Endothelial cell of umbilical vein (primary cell): ENCODE measurements around the gene LRTM2. TPM values are rescaled to one million over a fixed set of nuclear protein-coding genes. Genes with fewer than 3 reads are reported as not detected.

Experiments
- BruUV-seq: library from RNA; stranded (reverse); fragments of 400-500 nt; replicated peaks from 2 replicates; lab custom pipeline; 2021; lab: Mats Ljungman, UMichigan
- CTCF ChIA-PET: fragments of 300-600, 350-600 bp; sonication (Branson Sonifier 250); formaldehyde crosslinking; loops from one replicate; lab custom pipeline; 2021; ENCODE audit warnings: antibody characterized with exemption, inconsistent platforms; lab: Charles Lee
- POLR2A ChIA-PET: fragments of 300-600, 350-600 bp; sonication (Branson Sonifier 250); formaldehyde crosslinking; loops from one replicate; lab custom pipeline; 2021; ENCODE audit warnings: antibody characterized with exemption, inconsistent platforms; lab: Charles Lee
- DNase-seq: peaks from one replicate; pipeline ENCODE4 v3.0.0-alpha.2; 2011; ENCODE audit warnings: low read depth, low spot score
- FAIRE-seq: peaks from 2 replicates; lab custom pipeline; 2011; peaks lifted over from hg19 to GRCh38; lab: Jason Lieb, UNC
- H2AFZ ChIP-seq: 2 replicates; pipeline ENCODE4 v1.6.0; 2012; ENCODE audit warnings: low read depth, low read length, control low read depth, inconsistent platforms
- H3K27ac ChIP-seq: 2 replicates; pipeline ENCODE4 v1.5.1; 2011; ENCODE audit warnings: low read depth, mild to moderate bottlenecking, control low read depth, low read length, moderate library complexity; ENCODE audit not compliant: insufficient read depth
- H3K27me3 ChIP-seq, 2 experiments: 2 replicates each; pipeline versions ENCODE4 v1.6.0 to v1.6.1; 2011; ENCODE audit warnings: low read length in 2 of 2, mixed read lengths in 1 of 2; ENCODE audit not compliant: control insufficient read depth in 2 of 2, insufficient read depth in 2 of 2
- H3K36me3 ChIP-seq, 2 experiments: 2 replicates in 1 of 2; 3 replicates in 1 of 2; pipeline ENCODE4 v1.5.1; 2011; ENCODE audit warnings: low read length in 2 of 2, mild to moderate bottlenecking in 1 of 2, moderate library complexity in 1 of 2; ENCODE audit not compliant: control insufficient read depth in 2 of 2, insufficient read depth in 2 of 2; ENCODE audit errors: extremely low read depth in 1 of 2
- H3K4me1 ChIP-seq: 3 replicates; pipeline ENCODE4 v1.5.1; 2011; ENCODE audit warnings: mild to moderate bottlenecking, low read length; ENCODE audit not compliant: control insufficient read depth, insufficient read depth; ENCODE audit errors: extremely low read depth
- H3K4me2 ChIP-seq: 2 replicates; pipeline ENCODE4 v1.6.1; 2011; ENCODE audit warnings: low read length, control low read depth, mixed read lengths; ENCODE audit not compliant: insufficient read depth
- H3K4me3 ChIP-seq, 3 experiments: fragments of 200-600 bp in 1 of 3; sonication (generic), shearing (Covaris generic) in 1 of 3; replicated peaks in 1 of 3; 2 replicates each; pipeline ENCODE4 v1.5.1; 2011 to 2016; ENCODE audit warnings: control low read depth in 3 of 3, low read length in 3 of 3, mild to moderate bottlenecking in 2 of 3, inconsistent platforms in 1 of 3, low read depth in 1 of 3, moderate library complexity in 1 of 3; ENCODE audit not compliant: insufficient read depth in 1 of 3
- H3K79me2 ChIP-seq: 2 replicates; pipeline ENCODE4 v1.6.0; 2012; ENCODE audit warnings: low read length, inconsistent platforms; ENCODE audit not compliant: control insufficient read depth, insufficient read depth
- H3K9ac ChIP-seq: replicated peaks from 2 replicates; pipeline ENCODE3; 2011; ENCODE audit warnings: low read length, control low read depth; ENCODE audit not compliant: insufficient read depth; ENCODE audit errors: extremely low read depth
- H3K9me1 ChIP-seq: replicated peaks from 3 replicates; pipeline ENCODE4 v1.6.0; 2011; ENCODE audit warnings: mild to moderate bottlenecking, low read length; ENCODE audit not compliant: control insufficient read depth, insufficient read depth; ENCODE audit errors: extremely low read depth
- H3K9me3 ChIP-seq: replicated peaks from 2 replicates; pipeline ENCODE4 v1.5.1; 2012; ENCODE audit warnings: low read length, inconsistent platforms; ENCODE audit not compliant: control insufficient read depth, insufficient read depth
- H4K20me1 ChIP-seq: replicated peaks from 2 replicates; pipeline ENCODE3; 2011; ENCODE audit warnings: mild to moderate bottlenecking, low read length; ENCODE audit not compliant: control insufficient read depth, insufficient read depth; ENCODE audit errors: extremely low read depth
- EZH2 ChIP-seq: IDR thresholded peaks from 2 replicates; pipeline ENCODE4 v1.6.1; 2012; ENCODE audit warnings: borderline replicate concordance, low read depth, mild to moderate bottlenecking, moderate library complexity, low read length, inconsistent platforms; ENCODE audit not compliant: severe bottlenecking
- FOS ChIP-seq: IDR thresholded peaks from 2 replicates; pipeline ENCODE4 v1.6.1; 2011; ENCODE audit warnings: mild to moderate bottlenecking, low read length, moderate library complexity, borderline replicate concordance; ENCODE audit not compliant: insufficient read depth
- GATA2 ChIP-seq: IDR thresholded peaks from 2 replicates; pipeline ENCODE4 v1.7.0; 2011; ENCODE audit warnings: low read depth, mild to moderate bottlenecking, moderate library complexity, mixed read lengths, low read length; ENCODE audit not compliant: insufficient read length, insufficient read depth
- JUN ChIP-seq: IDR thresholded peaks from 2 replicates; pipeline ENCODE4 v1.6.1; 2011; ENCODE audit warnings: borderline replicate concordance, low read depth; ENCODE audit not compliant: insufficient read length, insufficient read depth
- MYC ChIP-seq: IDR thresholded peaks from one replicate; pipeline ENCODE4 v1.6.1; 2011; ENCODE audit warnings: mild to moderate bottlenecking, low read depth, low read length
- POLR2A ChIP-seq: IDR thresholded peaks from 2 replicates; pipeline ENCODE4 v1.6.1; 2012; ENCODE audit warnings: low read depth, mild to moderate bottlenecking, control low read depth, low read length
- POLR2AphosphoS5 ChIP-seq: IDR thresholded peaks from 2 replicates; pipeline ENCODE4 v1.6.1; 2012; ENCODE audit warnings: low read depth, mild to moderate bottlenecking, control low read depth, low read length, moderate library complexity; ENCODE audit not compliant: insufficient read depth
- dilution Hi-C: fragments of 300-500 bp; cut with MboI; formaldehyde crosslinking; loops from one replicate; pipeline ENCODE4 v1.15.0; 2019; ENCODE audit warnings: low sequenced_read_pairs; ENCODE audit not compliant: extremely low pct_ligation_motif_present
- intact Hi-C: fragments of 100-400 bp; cut with micrococcal nuclease; formaldehyde crosslinking; loops from one replicate; pipeline ENCODE4 v1.10.0; 2022
- polyA plus RNA-seq, 4 experiments: library from polyadenylated mRNA; depleted of rRNA in 3 of 4; stranded (reverse) in 3 of 4; unstranded in 1 of 4; fragments of >200 nt; gene quantifications; 2 replicates each; pipeline versions ENCODE4 v1.2.1 to v1.2.3, GENCODE V29; 2011 to 2012; ENCODE audit warnings: missing spikeins in 1 of 4
- total RNA-seq: library from RNA; stranded (reverse); gene quantifications from 2 replicates; pipeline ENCODE4 v1.2.3, GENCODE V29; 2021
- TF ChIP-seq, protein P1 (sequence below), 2 donors: IDR thresholded peaks; 1 replicate in 1 of 2; 2 replicates in 1 of 2; pipeline ENCODE4 v1.5.1; 2011; ENCODE audit warnings: low read length in 2 of 2, mild to moderate bottlenecking in 2 of 2, moderate library complexity in 2 of 2, control low read depth in 1 of 2, inconsistent platforms in 1 of 2, low read depth in 1 of 2; ENCODE audit not compliant: insufficient read depth in 1 of 2; ENCODE audit errors: extremely low read depth in 1 of 2
- TF ChIP-seq, protein P2 (sequence below): IDR thresholded peaks from 2 replicates; pipeline ENCODE4 v1.6.1; 2011; ENCODE audit not compliant: insufficient read depth, insufficient read length

The LRTM2 gene
- total and polyA plus RNA-seq, 2 donors (not counting 3 experiments of a cell fraction or from before 2014, with no cell fraction given), result not detected

DNA sequence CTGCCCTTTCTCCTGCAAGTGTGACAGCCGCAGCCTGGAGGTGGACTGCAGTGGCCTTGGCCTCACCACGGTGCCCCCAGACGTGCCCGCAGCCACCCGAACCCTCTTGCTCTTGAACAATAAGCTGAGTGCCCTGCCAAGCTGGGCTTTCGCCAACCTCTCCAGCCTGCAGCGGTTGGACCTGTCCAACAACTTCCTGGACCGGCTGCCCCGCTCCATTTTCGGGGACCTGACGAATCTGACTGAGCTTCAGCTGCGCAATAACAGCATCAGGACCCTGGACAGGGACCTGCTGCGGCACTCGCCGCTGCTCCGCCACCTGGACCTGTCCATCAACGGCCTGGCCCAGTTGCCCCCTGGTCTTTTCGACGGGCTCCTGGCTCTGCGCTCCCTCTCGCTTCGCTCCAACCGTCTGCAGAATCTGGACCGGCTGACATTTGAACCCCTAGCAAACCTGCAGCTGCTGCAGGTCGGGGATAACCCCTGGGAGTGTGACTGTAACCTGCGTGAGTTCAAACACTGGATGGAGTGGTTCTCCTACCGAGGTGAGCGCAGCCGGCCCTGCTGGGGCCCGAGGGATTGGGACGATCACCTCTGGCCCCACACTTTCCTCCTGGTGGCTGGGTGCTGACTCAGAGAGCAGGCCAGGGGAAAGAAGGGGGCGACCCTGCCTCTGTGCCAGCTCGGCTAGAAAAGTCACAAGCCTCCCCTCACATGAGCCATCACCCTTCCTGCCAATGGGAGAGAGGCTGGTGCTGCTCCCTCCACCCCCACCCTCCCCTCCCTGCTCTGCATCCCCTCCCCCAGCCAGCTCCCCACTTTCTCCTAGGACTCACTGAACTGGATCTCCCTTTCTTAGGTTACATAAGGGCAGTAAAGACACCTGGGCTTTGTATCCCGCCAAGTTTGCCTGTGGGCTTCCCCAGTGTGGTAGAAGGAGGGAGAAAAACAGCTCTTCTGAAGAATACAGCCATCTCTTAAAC lies 10.9 kb downstream of the LRTM2 start:
- peak; percentile 35 for FAIRE-seq
- Histone ChIP-seq H3K4me2 (no peak overlapping the region), H3K9ac (no peak overlapping the region), H3K4me3 (no peak overlapping the region), H3K27ac (no peak overlapping the region), H3K9me1 (no peaks in the 10 kb centered on the region), H3K36me3 (no peaks in the 10 kb centered on the region), H2AFZ (no peak overlapping the region), H3K4me1 (no peaks in the 10 kb centered on the region), H3K9me3 (no peaks in the 10 kb centered on the region), H3K27me3 (peaks cover 2 to 6% of the 10 kb centered on the region in 2 experiments), H4K20me1 (no peaks in the 10 kb centered on the region), H3K79me2 (no peaks in the 10 kb centered on the region)
- DNase-seq, result peak; percentile 68
- ChIA-PET CTCF (interaction anchor here (0.7 to 1.0 kb wide), 3 partner anchors 18 to 178 kb away, joined by 3 read pairs; no protein-coding TSS in a partner anchor), POLR2A (no interaction called here)
- intact Hi-C loops (no loop called here), dilution Hi-C loops (no loop called here)
- TF ChIP-seq GATA2 (no peak), EZH2 (peak; percentile 24)
- BruUV-seq, result no TSS peak

DNA sequence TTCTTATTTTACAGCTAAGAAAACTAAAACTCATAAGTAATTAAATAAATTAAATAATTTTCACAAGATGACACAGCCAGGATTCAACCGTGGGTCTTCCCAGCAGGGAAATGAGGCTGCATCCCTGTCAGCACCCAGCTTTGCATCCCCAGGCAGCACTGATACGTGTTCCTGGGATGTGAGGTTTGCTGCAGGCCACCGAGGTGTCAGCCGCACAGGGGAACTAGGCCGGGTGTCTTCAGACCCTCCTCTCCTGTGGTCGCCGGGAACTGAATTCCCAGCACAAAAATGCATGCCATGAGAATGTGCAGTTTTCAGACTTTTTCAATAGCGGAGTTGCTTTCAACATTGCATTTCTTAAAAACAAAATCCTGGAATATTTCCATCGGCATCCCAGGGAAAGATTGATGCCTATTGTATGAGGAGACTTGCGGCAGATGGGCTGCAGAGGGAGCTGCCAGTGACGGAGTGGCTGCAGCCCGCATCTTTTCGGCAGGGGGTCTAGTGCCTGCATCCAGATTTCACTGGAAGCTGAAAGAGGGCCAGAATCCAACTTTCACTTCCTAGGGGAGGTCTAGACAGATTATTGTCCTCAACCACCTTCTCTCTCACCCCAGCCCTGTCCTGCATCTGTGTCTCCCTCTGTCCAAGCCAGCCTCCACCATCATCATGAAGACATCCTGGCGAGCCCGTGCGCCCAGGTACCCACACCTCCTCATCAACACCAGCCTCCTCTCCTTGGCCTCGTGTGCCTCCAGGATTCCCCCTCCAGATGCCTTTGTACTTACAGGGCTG lies 12.6 kb downstream of the LRTM2 start:
- Histone ChIP-seq H3K79me2 (no peaks in the 10 kb centered on the region), H3K36me3 (no peaks in the 10 kb centered on the region), H3K9ac (no peak overlapping the region), H3K4me3 (no peak overlapping the region), H3K9me1 (no peaks in the 10 kb centered on the region), H3K4me2 (no peak overlapping the region), H3K4me1 (no peaks in the 10 kb centered on the region), H3K27me3 (peaks cover 2 to 6% of the 10 kb centered on the region in 2 experiments), H4K20me1 (no peaks in the 10 kb centered on the region), H3K9me3 (no peaks in the 10 kb centered on the region), H2AFZ (no peak overlapping the region), H3K27ac (no peak overlapping the region)
- DNase-seq (no peak), FAIRE-seq (no peak)
- ChIA-PET POLR2A (no interaction called here), CTCF (interaction anchor here (0.7 kb wide), 1 partner anchor 31 kb away, joined by 3 read pairs; no protein-coding TSS in a partner anchor)
- dilution Hi-C loops (no loop called here), intact Hi-C loops (no loop called here)
- no TSS peak for BruUV-seq
- no peak for TF ChIP-seq GATA2
- TF ChIP-seq EZH2, result no peak
- TF ChIP-seq POLR2A, result no peak
- TF ChIP-seq, protein P1, sequence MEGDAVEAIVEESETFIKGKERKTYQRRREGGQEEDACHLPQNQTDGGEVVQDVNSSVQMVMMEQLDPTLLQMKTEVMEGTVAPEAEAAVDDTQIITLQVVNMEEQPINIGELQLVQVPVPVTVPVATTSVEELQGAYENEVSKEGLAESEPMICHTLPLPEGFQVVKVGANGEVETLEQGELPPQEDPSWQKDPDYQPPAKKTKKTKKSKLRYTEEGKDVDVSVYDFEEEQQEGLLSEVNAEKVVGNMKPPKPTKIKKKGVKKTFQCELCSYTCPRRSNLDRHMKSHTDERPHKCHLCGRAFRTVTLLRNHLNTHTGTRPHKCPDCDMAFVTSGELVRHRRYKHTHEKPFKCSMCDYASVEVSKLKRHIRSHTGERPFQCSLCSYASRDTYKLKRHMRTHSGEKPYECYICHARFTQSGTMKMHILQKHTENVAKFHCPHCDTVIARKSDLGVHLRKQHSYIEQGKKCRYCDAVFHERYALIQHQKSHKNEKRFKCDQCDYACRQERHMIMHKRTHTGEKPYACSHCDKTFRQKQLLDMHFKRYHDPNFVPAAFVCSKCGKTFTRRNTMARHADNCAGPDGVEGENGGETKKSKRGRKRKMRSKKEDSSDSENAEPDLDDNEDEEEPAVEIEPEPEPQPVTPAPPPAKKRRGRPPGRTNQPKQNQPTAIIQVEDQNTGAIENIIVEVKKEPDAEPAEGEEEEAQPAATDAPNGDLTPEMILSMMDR (IDR thresholded peaks at IDR 0.05; ENCODE audit: extremely low read depth in 1 of 2, insufficient read depth in 1 of 2, low read depth in 1 of 2, low read length in 2 of 2), result no peak
- TF ChIP-seq JUN, result no peak
- TF ChIP-seq, protein P2, sequence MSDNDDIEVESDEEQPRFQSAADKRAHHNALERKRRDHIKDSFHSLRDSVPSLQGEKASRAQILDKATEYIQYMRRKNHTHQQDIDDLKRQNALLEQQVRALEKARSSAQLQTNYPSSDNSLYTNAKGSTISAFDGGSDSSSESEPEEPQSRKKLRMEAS, result no peak
- no peak for TF ChIP-seq POLR2AphosphoS5
- no peak for TF ChIP-seq MYC
- TF ChIP-seq FOS, result no peak
